ENCODE measurements around the gene GALR3. TPM values are rescaled to one million over a fixed set of nuclear protein-coding genes. Genes with fewer than 3 reads are reported as not detected.

Gene GALR3
- total RNA-seq, 1 experiment from 2014 or later = not detected

DNA sequence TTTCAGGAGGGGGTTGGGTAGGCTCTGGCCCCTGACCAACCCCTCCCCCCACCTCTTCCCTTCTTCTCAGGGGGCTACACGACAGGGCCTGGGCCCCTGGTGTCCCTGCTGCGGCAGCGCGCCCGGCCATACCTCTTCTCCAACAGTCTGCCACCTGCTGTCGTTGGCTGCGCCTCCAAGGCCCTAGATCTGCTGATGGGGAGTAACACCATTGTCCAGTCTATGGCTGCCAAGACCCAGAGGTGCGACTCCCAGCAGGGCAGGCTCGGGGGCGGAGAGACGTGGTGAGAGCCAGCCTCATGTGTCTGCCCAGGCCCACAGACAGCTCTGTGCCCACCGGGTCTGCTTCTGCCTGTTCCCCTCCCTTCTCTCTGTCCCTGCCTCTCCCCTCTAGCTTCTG lies 7.6 kb upstream of the GALR3 start:
- no peak for DNase-seq (ENCODE audit: low read depth, low spot score)
- in situ Hi-C loops (cut with HindIII; ENCODE audit: low pct_unique_long_range_greater_than_20kb, low sequenced_read_pairs) = no loop called here

DNA sequence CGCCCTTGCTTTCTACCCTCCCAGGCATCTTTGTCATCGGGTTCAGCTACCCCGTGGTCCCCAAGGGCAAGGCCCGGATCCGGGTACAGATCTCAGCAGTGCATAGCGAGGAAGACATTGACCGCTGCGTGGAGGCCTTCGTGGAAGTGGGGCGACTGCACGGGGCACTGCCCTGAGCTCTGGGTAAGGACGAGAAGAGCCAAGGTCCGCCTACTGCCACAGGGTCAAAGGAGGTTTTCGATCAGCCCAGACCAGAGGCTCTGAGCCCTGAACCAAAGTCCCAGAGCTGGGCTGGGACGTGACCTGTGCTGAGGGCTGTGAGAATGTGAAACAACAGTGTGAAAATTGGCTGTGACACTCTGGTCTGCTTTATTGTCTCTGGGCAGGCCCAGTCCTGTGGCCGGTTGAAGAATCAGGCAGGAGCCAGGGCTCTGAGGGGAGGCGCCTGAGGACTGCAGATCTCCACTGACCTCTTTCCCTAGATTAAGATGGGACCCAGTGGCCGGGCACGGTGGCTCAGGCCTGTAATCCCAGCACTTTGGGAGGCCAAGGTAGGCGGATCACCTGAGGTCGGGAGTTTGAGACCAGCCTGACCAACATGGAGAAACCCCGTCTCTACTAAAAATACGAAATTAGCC lies 6.5 kb upstream of the GALR3 start:
- in situ Hi-C loops (cut with HindIII; ENCODE audit: low pct_unique_long_range_greater_than_20kb, low sequenced_read_pairs) = no loop called here
- DNase-seq (ENCODE audit: low read depth, low spot score) = no peak

DNA sequence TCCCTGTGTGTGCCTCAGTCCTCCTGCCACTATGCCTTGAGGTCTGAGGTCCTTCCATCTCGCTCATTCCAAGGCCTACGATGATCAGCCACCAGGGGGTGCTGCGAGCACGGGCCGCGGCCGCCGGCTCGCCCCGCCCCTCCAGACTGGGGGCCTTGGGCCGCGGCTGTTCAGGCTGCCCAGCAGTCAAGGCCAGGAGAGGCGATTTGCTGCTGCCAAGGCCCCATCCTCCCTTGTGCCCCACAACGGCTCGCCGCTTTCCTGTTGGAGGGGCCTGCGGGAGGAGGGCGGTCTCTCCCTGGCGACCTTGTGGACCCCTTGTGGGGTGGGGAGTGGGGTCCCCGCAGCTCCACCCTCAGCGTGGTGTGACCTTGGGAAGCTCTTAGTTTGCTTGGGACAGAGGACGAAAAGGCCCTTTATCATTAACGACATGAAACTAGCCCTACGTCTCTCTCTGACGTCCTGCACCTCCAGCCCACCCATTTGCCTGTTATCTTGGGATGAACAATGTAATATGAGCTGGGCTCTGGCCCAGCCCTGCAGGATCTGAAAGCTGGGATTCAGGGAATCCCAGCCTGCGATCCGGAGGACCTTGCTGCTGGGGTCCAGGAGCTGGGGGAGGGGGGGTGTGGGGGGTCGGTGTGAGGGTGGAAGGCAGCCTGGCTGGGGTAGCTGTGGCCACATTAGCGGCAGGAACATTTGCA lies 5.3 kb upstream of the GALR3 start:
- in situ Hi-C loops (cut with HindIII; ENCODE audit: low pct_unique_long_range_greater_than_20kb, low sequenced_read_pairs) = no loop called here
- peak; percentile 83 for DNase-seq (ENCODE audit: low read depth, low spot score)

DNA sequence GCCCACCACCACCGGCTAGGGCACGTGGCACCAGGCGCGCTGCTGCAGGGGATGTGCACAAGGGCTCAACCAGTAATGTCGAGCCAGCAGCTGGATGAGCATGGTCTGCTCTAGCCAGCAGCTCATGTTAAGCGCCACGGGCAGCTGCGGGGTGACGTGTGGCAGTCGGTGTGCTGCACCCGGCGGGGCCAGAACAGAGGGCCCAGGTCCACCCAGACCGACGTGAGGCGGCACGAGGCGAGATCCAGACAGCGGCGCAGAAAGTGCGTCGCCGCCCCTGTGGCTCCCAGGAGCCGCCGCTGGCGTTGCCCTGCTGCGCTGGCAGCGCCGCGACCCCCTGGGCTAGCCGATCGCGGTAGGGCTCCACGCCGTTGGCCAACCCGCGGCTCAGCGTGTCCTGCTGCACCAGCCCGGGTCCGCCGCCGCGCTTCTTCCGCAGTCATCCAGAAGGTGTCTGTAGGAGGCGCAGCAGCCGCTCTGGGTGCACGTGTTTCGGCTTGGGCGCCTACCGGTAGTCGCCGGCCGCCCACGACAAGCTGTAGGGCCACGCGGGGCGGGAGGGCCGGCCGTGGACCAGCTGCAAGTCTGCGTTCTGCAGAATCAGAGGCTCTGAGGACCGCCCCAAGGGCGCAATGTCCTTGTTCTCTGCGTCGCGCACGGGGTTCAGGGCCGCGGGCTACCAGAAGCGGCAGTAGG lies 4.6 kb upstream of the GALR3 start:
- DNase-seq (ENCODE audit: low read depth, low spot score) = no peak
- in situ Hi-C loops (cut with HindIII; ENCODE audit: low pct_unique_long_range_greater_than_20kb, low sequenced_read_pairs) = no loop called here

DNA sequence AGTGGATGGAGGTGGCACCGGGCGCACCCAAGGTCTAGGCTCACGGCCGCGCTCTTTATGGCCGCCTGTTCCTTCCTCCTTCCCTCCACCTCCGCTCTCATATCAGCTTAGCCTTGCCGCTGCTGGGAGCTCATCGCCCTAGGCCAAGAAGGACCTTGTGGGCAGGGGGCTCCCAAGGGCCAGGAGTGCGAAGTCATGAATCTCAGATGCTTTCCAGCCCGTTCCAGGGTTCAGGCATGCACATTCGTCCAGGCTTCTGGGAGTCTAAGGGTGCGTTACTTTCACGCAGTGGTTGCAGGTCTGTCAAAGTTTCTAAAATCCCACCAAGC lies 4.1 kb upstream of the GALR3 start:
- no peak for DNase-seq (ENCODE audit: low read depth, low spot score)
- in situ Hi-C loops (cut with HindIII; ENCODE audit: low pct_unique_long_range_greater_than_20kb, low sequenced_read_pairs) = no loop called here

DNA sequence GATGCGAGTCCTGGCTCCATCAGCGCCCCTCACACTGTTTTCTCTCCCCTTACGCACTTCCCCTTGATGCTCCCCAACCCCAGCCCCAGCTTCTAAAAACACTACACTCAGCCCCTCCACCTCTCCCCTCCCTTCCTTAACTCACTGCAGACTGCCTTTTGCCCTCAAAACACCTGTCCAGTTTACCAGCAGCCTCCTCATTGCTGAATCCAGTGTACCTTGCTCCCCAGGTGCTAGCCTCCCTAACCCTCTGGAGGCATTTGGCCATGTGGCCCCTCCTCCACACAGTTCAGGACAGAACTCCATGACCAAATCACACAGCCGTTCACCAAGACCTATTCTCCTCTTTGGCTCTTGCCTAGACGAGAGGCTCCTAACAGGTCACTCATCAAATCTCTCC lies 2.8 kb upstream of the GALR3 start:
- no peak for DNase-seq (ENCODE audit: low read depth, low spot score)
- in situ Hi-C loops (cut with HindIII; ENCODE audit: low pct_unique_long_range_greater_than_20kb, low sequenced_read_pairs) = no loop called here

DNA sequence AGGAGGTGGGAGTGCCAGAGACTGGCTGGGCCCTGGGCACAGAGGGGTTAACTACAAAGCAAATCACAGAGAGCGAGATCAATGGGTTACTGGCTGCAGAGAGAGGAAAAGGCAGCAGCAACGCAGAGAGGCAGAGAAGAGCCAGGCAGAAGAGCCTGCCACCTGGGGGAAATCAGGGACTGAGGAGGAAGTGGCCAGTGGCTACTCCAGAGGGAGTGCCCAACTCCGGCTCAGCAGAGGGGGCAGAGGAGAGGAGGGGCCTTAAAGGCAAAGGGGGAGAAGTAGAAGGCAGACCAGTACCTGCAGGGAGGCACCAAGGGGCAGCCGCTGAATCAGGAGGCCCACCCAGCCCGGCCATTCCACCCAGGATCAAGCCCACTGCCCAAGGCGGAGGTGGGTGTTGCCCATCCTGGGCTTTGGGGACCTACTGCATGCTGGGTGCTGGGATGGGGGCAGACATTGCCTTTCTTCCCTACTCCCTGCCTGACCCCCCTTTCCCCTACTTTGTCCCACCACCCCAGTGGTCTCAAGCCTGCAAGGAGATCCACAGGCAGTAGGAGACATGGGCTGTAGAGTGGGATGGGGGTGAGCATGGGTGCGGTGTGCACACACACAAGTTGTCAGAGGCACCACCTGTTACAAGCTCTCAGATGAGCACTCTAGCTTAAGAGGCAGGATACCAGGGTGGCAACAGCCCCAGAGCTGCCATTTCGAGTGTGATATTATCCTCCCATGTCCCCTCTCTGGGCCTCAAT lies 926 bp upstream of the GALR3 start:
- peak; percentile 38 for DNase-seq (ENCODE audit: low read depth, low spot score)
- in situ Hi-C loops (cut with HindIII; ENCODE audit: low pct_unique_long_range_greater_than_20kb, low sequenced_read_pairs) = no loop called here

DNA sequence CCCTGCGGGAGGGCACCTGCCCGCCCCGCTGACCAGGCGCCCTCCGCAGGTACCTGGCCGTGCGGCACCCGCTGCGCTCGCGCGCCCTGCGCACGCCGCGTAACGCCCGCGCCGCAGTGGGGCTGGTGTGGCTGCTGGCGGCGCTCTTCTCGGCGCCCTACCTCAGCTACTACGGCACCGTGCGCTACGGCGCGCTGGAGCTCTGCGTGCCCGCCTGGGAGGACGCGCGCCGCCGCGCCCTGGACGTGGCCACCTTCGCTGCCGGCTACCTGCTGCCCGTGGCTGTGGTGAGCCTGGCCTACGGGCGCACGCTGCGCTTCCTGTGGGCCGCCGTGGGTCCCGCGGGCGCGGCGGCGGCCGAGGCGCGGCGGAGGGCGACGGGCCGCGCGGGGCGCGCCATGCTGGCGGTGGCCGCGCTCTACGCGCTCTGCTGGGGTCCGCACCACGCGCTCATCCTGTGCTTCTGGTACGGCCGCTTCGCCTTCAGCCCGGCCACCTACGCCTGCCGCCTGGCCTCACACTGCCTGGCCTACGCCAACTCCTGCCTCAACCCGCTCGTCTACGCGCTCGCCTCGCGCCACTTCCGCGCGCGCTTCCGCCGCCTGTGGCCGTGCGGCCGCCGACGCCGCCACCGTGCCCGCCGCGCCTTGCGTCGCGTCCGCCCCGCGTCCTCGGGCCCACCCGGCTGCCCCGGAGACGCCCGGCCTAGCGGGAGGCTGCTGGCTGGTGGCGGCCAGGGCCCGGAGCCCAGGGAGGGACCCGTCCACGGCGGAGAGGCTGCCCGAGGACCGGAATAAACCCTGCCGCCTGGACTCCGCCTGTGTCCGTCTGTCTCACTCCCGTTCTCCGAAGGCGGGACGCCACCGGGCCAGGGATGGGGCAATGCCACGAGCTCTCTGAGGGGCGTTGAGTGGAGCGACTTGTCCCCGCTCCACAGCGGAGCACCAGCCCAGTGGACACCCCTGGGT lies 1.8 kb downstream of the GALR3 start:
- DNase-seq (ENCODE audit: low read depth, low spot score) = no peak
- in situ Hi-C loops (cut with HindIII; ENCODE audit: low pct_unique_long_range_greater_than_20kb, low sequenced_read_pairs) = no loop called here

DNA sequence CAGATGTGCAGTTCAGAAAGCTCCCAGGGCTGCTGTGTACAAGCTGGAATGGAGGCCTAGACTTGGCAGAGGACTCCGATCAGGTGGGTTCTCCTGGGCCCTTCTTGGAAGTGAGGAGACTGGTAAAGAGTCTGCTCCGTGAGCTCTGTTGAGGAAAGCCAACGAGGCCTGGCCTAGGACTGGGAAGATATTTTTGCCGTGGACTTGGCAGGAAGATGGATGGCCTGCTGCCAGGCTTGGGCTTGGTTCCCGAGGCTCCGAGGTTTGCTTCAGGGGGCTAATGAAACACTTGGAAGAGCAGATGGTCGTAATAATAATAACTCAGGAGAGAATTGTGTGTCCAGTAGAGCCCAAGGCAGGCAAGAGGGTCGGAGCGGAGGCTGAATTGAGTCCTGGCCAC lies 3.9 kb downstream of the GALR3 start:
- no peak for DNase-seq (ENCODE audit: low read depth, low spot score)
- in situ Hi-C loops (cut with HindIII; ENCODE audit: low pct_unique_long_range_greater_than_20kb, low sequenced_read_pairs) = no loop called here

DNA sequence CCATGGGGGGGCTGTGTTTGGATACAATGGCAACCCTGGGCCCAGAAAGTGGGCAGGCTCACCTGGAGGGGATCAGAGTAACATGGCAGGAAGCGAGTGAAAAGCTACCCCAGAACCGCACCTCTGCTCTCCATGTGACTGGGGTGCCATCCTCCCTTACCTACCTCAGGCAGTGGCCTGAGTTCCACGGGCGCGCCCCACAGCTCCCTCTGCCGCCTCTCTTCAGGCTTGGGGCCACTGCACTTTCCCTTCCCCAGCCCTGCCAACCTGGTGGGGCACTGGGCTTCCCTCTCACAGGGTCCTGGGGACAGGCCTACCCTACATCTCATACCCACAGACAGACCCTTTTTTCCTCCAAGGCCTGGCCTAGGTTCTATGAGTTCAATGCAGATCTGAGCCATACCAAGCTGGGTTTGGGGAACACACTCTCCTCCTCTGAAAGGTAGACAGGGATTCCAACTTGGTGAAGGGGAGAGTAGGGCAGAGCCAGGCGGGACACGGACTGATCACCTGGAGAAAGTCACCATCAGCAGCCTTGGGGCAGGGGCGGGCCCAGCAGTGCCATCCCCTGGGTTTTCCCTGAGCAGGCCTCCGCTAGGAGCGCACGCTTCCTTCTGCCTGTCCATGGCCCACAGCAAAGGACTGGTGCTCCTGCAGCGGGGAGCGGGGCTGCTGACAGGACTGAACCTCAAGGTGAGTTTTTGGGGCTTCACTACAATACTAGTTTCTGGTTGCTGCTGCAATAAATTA lies 7.1 kb downstream of the GALR3 start:
- in situ Hi-C loops (cut with HindIII; ENCODE audit: low pct_unique_long_range_greater_than_20kb, low sequenced_read_pairs) = no loop called here
- no peak for DNase-seq (ENCODE audit: low read depth, low spot score)

DNA sequence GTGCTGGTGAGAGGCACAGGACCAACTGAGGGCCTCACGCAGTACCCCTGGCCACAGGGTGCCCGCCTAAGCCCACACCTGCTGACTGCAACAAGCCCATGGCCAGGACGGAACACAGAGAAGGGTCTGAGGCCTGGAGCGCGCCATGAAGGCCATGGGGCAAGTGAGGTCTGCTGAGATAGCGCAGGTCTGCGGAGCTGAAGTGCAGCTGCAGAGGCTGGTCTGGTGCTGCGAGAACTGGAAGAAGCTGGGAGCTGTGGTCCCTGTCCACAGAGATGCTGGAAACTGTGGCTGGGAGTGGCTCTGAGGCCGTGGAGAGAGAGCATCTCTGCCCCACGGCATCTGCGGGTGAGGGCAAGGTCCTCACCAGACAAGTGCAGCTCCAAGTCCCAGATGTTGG lies 8.3 kb downstream of the GALR3 start:
- in situ Hi-C loops (cut with HindIII; ENCODE audit: low pct_unique_long_range_greater_than_20kb, low sequenced_read_pairs) = no loop called here

DNA sequence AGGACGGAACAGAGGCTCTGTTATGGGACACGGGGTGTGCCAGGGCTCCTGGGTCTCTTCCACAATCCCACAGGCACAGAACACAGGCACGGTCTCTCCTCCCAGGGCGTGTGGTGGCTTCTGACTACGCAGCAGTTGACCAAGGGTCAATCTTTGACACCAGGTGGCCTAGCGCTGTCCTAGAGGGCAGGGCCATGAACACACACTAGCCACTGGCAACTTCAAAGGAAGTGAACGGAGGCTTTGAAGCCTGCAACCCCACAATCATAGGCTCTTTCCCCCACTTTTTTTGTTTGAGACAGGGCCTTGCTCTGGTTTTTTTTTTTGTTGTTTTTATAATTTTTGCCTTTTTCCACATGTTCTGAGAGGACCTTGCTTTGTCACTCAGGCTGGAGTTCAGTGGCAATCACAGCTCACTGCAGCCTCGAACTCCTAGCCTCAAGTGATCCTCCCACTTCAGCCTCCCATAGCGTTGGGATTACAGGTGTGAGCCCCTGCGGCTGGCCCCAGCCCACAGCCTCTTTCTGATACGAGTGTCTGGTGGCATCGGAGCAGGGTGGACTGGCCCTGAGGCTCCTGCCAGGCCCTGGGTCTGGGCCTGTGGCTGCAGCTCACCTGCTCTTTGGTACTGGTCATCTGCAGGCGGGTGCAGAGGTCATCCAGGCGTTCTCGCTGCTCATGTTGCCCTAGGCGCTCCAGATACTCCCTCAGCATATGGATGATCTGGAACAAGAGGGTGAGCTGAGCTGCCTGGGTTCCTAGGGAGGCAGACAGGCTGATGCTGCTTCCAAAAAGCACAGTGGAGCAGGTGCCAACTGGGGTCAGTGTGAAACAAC lies 9.1 kb downstream of the GALR3 start:
- in situ Hi-C loops (cut with HindIII; ENCODE audit: low pct_unique_long_range_greater_than_20kb, low sequenced_read_pairs) = no loop called here
- no peak for DNase-seq (ENCODE audit: low read depth, low spot score)

More for the DNA sequence above, 8.3 kb downstream of the GALR3 start:
- DNase-seq (ENCODE audit: low read depth, low spot score) = no peak

DNA sequence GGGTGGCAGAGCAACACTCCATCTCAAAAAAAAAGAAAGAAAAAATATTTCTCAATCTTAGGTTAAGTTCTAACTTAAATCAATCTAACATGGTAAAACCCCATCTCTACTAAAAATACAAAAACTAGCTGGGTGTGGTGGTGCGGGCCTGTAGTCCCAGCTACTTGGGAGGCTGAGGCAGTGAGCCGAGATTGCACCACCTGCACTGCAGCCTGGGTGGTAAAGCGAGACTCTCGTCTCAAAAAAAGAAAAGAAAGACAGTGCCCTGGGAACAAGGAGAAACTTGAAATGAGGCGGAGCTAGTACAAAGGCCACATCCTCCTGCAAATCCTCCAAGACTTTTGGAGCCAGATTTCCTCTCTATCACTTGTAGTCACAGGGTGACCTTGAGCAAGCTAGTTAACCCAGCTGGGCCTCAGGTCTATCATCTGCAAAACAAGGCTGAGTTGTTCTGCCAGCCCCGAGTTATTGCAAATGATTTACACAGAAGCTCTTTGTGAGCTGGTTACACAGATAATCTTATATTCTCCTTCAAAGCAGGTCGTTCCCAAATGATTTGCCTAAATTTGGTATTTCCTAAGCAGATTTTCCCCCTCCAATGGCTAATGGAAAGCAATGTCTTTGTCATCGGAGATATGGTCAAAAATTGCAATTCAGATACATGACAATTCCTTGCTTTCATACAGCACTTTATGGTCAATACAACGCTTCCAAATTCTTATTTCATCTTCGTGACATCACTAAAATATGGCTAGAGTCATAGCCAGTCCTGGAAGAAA lies 19.0 kb downstream of the GALR3 start:
- peak; percentile 98 for DNase-seq (ENCODE audit: low read depth, low spot score)
- in situ Hi-C loops (cut with HindIII; ENCODE audit: low pct_unique_long_range_greater_than_20kb, low sequenced_read_pairs) = no loop called here

DNA sequence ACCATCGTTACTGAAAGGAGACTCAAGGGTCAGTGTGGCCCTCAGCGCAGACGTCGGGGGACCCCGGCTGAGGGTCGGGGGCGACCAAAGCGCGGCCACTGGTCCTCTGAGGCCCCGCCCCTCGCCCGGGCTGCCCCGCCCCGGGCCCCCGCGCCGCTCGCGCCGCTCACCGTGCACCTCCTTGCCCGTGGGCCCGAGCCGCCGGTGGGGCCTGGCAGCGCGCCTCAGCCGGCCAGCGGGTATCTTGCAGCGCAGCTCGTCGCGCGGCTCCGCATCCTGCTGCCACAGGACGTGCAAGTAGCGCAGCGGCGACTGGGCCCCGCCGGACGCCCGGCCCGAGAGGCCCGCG lies 20.5 kb downstream of the GALR3 start:
- in situ Hi-C loops (cut with HindIII; ENCODE audit: low pct_unique_long_range_greater_than_20kb, low sequenced_read_pairs) = no loop called here
- peak; percentile 51 for DNase-seq (ENCODE audit: low read depth, low spot score)

DNA sequence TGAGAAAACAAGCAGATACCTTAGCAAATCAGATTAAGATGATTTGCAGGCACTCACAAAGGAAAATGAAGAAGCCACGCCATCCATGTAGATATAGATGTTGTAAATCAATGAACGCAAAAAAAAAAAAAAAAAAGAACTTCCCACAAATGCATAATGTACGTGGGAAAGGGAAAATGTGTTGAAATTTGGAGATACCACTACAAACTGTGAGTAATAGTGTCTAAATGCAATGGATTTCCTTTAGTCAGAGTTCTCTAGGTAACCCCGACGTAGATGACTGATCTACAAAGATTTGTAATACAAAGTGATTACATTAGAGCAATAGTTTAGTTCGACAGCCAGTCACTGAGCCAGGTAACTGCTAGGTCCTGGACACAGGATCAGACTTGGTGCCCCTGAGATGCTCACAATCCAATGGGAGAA lies 21.7 kb downstream of the GALR3 start:
- no peak for DNase-seq (ENCODE audit: low read depth, low spot score)
- in situ Hi-C loops (cut with HindIII; ENCODE audit: low pct_unique_long_range_greater_than_20kb, low sequenced_read_pairs) = no loop called here

Measured in SK-MEL-5 (cell line).